Measurements from ENCODE around the gene FIP1L1.

GRCh38 chr4:53465281-53465680 lies 87.8 kb downstream of the FIP1L1 start:
- no peak for TF ChIP-seq CTCF (conservative IDR thresholded peaks at IDR 0.05; ENCODE audit: low read length)
- no peak for TF ChIP-seq EZH2phosphoT487 (IDR thresholded peaks at IDR 0.05; ENCODE audit: borderline replicate concordance)

All from Loucy (cell line).